OCI-LY7 (cell line): ENCODE data around the gene PXDC1.

Experiments used
- CTCF ChIP-seq: fragments of 200-600 bp; sonication (generic); conservative IDR thresholded peaks from 2 replicates; pipeline ENCODE4 v1.5.1; 2014; ENCODE audit warnings: mild to moderate bottlenecking, antibody characterized with exemption, low read length, moderate library complexity, mixed read lengths
- EZH2phosphoT487 ChIP-seq: fragments of 200-600 bp; sonication (generic); IDR thresholded peaks from 2 replicates; pipeline ENCODE4 v1.6.1; 2018; ENCODE audit warnings: low read depth, borderline replicate concordance, mild to moderate bottlenecking, mixed run types, antibody characterized with exemption, low read length, moderate library complexity, mixed read lengths

GRCh38 chr6:3712827-3713665, 38.5 kb downstream of the PXDC1 start:
- no peak for TF ChIP-seq CTCF
- TF ChIP-seq EZH2phosphoT487 = no peak
